Umbilical cord (tissue), 1 donor: ENCODE results near the gene PMS1. TPM values are rescaled to one million over a fixed set of nuclear protein-coding genes. Genes with fewer than 3 reads are reported as not detected.

Experiments used
- total RNA-seq: library from RNA; depleted of rRNA; stranded (reverse); fragments of >200 nt; gene quantifications from one replicate; pipeline ENCODE4 v1.2.3, GENCODE V29; 2014; ENCODE audit warnings: low replicate concordance; ENCODE audit not compliant: insufficient read depth

The PMS1 gene
- total RNA-seq, 1 donor from 2014 or later = 33.9 TPM

Other genes starting within 250 kb of the PMS1 start
- gene SLC40A1, start 203.7 kb upstream of the PMS1 start, total RNA-seq = 133 TPM
- 81.4 TPM for gene ASNSD1, start 123.0 kb upstream of the PMS1 start, total RNA-seq
- gene ANKAR, start 109.8 kb upstream of the PMS1 start, total RNA-seq = 30.6 TPM
- gene OSGEPL1, start 21.7 kb upstream of the PMS1 start, total RNA-seq = 20.5 TPM
- 69.8 TPM for gene ORMDL1, start 111 bp upstream of the PMS1 start, total RNA-seq